Rectal smooth muscle tissue (tissue), 1 donor: ENCODE results near the gene UROD.

ENCODE experiments used
- H3K27ac ChIP-seq: one replicate; pipeline ENCODE4 v1.7.0; 2013; ENCODE audit warnings: low read depth, low read length, inconsistent platforms
- H3K27me3 ChIP-seq: one replicate; pipeline ENCODE4 v1.7.0; 2013; ENCODE audit warnings: low read length; ENCODE audit not compliant: control insufficient read depth, insufficient read depth
- H3K36me3 ChIP-seq: one replicate; pipeline ENCODE4 v1.7.0; 2013; ENCODE audit warnings: low read length; ENCODE audit not compliant: control insufficient read depth, insufficient read depth
- H3K4me1 ChIP-seq: one replicate; pipeline ENCODE4 v1.7.0; 2013; ENCODE audit warnings: low read length; ENCODE audit not compliant: control insufficient read depth, insufficient read depth
- H3K4me3 ChIP-seq: one replicate; pipeline ENCODE4 v1.7.0; 2013; ENCODE audit warnings: low read length
- H3K9ac ChIP-seq: one replicate; pipeline ENCODE4 v1.7.0; 2013; ENCODE audit warnings: low read length

UROD gene

DNA sequence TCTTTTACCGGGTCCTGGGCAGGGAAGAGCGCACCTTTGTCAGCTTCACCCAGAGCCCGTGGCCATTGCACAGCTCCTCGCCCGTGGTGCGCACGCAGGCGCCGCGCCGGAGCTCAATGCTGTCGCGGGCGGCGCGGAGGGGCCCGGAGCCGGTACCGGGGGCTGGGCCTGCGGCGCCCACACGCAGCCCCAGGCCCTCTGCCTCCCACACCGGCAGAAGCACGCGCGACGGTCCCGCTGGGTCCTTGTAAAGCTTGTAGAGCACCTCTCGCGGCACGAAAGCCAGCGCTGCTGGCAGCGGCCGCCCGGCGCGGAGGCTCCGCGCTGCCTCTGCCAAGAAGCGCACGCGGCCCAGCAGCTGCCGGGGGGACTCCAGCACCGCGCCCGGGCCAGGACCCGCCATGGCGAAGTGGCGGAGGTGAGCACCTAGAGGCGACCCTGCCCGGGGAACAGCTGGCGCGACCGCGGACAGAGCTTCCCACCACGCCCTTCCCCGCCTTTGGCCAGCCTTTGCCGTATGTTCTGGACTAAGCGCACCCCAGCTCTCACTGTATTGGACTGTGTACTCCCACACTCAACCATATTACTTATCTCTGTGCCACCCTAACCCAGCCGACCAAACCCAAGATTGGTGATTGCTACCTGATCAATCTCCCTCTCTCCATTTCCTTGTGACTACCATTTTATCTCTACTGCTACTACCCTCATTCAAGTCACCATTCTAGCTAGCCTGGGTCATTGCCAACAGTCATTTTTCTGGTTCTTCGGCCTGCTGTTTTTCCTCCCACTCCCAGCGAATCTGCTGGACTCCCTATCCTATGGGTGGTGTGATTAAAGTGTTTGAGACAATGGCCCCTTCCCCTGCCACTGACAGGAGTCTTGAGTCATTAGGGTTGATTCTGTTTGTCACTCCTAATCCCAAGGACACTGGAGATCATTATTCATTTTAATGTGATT, 921 bp upstream of the UROD start, which contains the start of gene HECTD3:
Gene HECTD3, minus strand, starts transcription at position 470 of the 957 bp plus-strand sequence. Its CDS starts 67 bp downstream, at position 403.
- peaks cover 41% of the 10 kb centered on the region for H3K36me3 ChIP-seq
- H3K4me3 ChIP-seq = peak within 1 kb of the TSS; percentile 91
- H3K9ac ChIP-seq = peak within 1 kb of the TSS; percentile 54
- H3K27ac ChIP-seq = peak within 1 kb of the TSS; percentile 84
- H3K27me3 ChIP-seq = no peaks in the 10 kb centered on the region
- H3K4me1 ChIP-seq = peaks cover 28% of the 10 kb centered on the region

DNA sequence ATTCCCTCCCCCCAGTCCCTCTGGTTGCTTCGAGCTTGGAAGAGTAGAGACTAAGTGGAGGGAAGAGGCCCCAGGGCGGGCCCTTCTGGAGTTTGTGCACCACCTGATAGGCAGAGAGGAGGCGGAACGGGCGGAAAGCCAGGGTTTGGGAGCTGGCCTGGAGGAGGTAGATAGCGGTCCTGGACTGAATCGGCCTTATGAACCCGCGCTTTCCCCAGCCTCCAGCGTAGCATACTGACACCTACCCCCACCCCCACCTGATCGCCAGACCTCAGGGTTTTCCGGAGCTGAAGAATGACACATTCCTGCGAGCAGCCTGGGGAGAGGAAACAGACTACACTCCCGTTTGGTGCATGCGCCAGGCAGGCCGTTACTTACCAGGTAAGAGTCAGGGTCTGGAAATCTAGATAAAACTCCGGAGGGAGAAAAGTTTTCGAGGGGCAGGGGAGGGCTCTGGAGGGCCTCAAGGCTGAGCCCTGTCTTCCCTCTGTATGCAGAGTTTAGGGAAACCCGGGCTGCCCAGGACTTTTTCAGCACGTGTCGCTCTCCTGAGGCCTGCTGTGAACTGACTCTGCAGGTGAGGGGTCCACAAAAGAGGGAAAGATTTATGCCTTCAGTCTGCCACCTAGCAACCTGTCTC, 705 bp downstream of the UROD start:
- Histone ChIP-seq H3K4me1 (peaks cover 28% of the 10 kb centered on the region), H3K36me3 (peaks cover 28% of the 10 kb centered on the region), H3K9ac (peak overlapping the region; percentile 54), H3K4me3 (peak overlapping the region; percentile 91), H3K27ac (peak overlapping the region; percentile 84), H3K27me3 (no peaks in the 10 kb centered on the region)

DNA sequence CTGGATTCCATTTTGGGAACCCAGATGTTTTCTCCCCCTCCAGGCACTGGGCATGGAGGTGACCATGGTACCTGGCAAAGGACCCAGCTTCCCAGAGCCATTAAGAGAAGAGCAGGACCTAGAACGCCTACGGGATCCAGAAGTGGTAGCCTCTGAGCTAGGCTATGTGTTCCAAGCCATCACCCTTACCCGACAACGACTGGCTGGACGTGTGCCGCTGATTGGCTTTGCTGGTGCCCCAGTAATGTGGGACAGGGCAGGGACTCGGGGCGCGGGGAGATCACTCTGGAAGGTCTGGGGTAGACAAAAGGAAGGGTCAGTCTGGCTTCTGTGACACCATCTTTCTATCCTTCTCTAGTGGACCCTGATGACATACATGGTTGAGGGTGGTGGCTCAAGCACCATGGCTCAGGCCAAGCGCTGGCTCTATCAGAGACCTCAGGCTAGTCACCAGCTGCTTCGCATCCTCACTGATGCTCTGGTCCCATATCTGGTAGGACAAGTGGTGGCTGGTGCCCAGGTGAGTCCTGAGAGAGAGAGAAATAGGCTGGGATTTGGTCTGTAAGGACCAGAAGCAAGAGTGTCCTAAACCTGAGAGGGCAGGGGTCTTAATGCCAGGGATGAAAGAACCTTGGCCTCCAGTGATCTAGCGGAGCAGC, 1.6 kb downstream of the UROD start:
- Histone ChIP-seq H3K4me1 (peaks cover 28% of the 10 kb centered on the region), H3K4me3 (peak overlapping the region; percentile 5)

DNA sequence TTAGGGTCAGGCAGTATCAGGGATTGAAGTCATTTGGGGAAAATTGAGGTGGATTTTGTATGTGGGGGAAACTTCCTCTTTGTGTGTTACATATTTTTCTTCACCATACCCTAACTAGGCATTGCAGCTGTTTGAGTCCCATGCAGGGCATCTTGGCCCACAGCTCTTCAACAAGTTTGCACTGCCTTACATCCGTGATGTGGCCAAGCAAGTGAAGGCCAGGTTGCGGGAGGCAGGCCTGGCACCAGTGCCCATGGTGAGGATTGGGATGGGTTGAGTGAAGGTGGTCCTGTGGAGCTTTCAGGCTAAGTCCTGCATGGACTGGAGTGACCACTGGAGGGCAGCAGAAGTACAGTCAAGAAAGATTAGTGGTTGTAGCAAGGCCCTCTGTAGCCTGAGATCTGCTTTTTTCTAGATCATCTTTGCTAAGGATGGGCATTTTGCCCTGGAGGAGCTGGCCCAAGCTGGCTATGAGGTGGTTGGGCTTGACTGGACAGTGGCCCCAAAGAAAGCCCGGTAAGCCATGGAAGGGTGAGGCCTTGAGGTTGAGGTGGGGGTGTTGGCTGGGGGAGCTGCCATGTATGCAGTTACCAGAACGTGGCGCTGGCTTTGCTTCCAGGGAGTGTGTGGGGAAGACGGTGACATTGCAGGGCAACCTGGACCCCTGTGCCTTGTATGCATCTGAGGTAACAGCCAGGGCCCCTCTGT, 2.4 kb downstream of the UROD start:
- Histone ChIP-seq H3K36me3 (peaks cover 11% of the 10 kb centered on the region), H3K4me3 (peak overlapping the region; percentile 30), H3K9ac (no peak overlapping the region), H3K4me1 (peaks cover 27% of the 10 kb centered on the region), H3K27ac (peak overlapping the region; percentile 58), H3K27me3 (no peaks in the 10 kb centered on the region)

More for the DNA sequence above, 1.6 kb downstream of the UROD start:
- Histone ChIP-seq H3K9ac (no peak overlapping the region), H3K27me3 (no peaks in the 10 kb centered on the region), H3K27ac (no peak overlapping the region), H3K36me3 (peaks cover 19% of the 10 kb centered on the region)

DNA sequence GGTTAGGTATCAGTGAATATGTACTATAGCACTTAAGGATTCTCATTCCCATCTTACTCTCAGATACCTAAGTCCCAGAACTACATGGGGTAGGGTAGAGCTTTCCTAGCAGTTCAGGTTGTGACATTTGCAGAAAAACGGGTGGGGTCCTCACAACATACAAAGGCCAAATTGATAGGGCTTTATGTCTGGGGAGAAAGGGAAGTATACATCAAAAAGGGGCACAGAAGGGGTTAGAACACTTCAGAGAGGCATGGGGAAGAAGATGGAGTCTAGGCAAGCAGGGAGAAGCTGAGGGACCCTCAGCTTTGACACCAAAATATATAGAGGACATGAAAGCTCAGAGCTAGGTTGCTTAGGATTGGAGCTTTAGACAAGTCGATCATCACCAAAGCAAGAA, 3.6 kb downstream of the UROD start:
- Histone ChIP-seq H3K27me3 (no peaks in the 10 kb centered on the region), H3K27ac (no peak overlapping the region), H3K4me1 (peaks cover 18% of the 10 kb centered on the region), H3K4me3 (no peak overlapping the region), H3K36me3 (peaks cover 10% of the 10 kb centered on the region), H3K9ac (no peak overlapping the region)

DNA sequence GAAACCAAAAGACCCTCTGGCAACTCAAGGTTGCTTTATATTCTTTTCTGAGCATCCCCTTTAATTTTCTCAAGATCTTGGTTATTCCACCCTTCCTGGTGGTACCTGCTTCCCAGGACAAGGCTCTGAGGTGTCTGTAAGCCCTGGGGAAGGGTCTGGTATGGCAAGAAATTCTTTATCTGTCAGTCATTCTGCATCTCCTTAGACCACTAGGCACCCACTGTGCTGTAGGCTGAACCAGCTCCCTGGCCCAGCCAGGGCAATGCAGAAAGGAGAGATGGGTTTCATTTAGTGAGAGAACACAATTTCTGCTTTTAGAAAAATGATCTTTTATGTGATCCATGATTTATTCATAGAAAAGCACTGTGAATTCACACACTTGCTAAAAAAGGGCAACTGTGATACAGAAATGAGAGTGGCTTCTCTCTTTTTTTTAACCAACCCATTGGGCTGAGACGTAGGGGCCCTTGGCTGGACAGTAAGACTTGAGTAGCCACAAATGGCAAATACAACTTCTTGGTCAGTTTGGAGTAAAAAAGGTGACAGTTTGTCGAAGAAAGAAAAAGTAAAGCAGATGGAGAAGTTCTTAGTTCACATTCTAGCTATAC, 4.1 kb downstream of the UROD start:
- no peak overlapping the region for H3K9ac ChIP-seq
- H3K27ac ChIP-seq = no peak overlapping the region
- H3K27me3 ChIP-seq = no peaks in the 10 kb centered on the region
- H3K4me3 ChIP-seq = no peak overlapping the region
- H3K36me3 ChIP-seq = peaks cover 10% of the 10 kb centered on the region
- H3K4me1 ChIP-seq = peaks cover 18% of the 10 kb centered on the region

DNA sequence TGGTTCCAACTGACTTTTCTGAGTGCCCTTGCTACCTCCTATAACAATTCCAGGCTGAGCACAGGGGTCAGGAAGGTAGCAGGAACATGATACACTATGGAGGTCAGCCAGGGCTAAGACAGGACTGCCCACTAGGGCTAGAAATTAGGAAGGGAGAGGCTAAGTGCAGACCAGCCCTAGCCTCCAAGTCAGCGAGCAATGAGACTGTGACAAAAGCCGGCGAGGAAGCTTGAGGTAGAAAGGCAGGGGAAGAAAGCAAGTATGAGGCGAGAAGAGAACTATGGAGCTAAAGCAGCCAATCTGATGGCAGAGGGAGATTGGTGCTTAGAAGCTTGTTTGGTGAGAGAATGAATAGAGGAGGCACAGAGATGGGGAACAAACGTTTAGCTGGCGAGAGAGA, 4.7 kb downstream of the UROD start:
- H3K27ac ChIP-seq = no peak overlapping the region
- H3K4me3 ChIP-seq = no peak overlapping the region
- H3K27me3 ChIP-seq = no peaks in the 10 kb centered on the region
- H3K36me3 ChIP-seq = peaks cover 10% of the 10 kb centered on the region
- peaks cover 13% of the 10 kb centered on the region for H3K4me1 ChIP-seq
- H3K9ac ChIP-seq = no peak overlapping the region

DNA sequence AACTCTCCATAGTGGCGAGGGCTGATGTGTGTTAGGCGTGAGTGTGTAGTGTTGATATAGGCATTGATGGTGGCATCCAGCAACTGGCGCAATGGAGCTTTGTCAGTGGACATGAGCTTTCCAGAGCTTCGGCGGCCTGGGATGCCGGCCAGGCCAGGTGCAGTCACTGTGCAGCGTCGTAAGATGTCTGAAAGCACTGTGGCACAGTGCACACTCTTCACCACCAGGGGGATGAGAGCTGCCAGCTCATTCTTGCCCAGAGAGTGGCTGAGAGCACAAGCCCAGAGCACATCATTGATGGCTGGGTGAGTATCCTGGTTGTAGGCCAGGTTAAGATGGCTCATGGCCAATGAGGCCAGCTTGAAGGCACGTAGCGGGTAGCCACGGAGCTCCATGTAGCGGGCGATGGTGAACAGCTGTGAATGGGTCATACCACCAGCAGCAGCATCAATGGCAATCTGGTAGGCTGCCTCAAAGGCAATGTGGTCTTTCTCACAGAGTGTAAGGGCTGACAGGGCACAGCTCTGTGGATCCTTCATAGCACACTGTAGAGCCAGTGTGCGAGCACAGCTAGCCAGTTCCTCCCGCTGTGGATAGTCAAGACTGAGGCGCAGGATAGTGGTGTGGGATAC, 6.7 kb downstream of the UROD start:
- H3K9ac ChIP-seq = no peak overlapping the region
- peaks cover 9% of the 10 kb centered on the region for H3K4me1 ChIP-seq
- H3K27me3 ChIP-seq = no peaks in the 10 kb centered on the region
- no peak overlapping the region for H3K27ac ChIP-seq
- peaks cover 10% of the 10 kb centered on the region for H3K36me3 ChIP-seq
- no peak overlapping the region for H3K4me3 ChIP-seq

DNA sequence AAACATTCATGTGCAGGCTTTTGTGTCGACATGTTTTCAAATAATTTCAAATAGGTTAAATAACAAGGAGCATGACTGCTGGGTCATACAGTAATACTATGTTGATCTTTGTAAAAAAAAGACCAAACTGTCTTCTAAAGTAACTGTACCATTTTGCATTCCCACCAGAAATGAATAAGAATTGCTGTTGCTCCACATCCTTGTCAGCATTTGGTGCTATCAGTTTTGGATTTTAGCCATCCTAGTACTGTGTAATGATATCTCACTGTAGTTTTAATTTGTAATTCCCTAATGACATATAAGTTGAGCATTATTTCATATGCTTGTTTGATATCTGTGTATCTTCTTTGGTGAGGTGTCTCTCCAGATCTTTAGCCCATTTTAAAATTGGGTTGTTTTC, 11.6 kb downstream of the UROD start:
- Histone ChIP-seq H3K4me1 (no peaks in the 10 kb centered on the region), H3K36me3 (no peaks in the 10 kb centered on the region), H3K27me3 (no peaks in the 10 kb centered on the region), H3K9ac (no peak overlapping the region), H3K27ac (no peak overlapping the region), H3K4me3 (no peak overlapping the region)

DNA sequence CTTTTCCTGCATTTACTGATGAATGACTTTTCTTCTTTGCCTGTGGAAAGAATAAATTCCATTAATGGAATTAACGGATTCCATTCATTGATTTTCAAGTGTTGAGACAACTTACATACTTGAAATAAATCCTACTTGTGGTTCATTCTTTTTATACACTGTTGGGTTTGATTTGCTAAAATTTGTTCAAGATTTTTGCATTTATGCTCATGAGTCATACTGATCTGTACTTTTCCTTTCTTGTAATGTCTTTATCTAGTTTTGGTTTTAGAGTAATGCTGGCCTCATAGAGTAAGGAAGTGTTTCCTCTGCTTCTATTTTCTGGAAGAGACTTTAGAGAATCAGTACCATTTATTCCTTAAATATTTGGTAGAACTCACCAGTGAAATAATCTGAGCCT, 14.4 kb downstream of the UROD start:
- Histone ChIP-seq H3K36me3 (no peaks in the 10 kb centered on the region), H3K4me3 (no peak overlapping the region), H3K4me1 (no peaks in the 10 kb centered on the region), H3K9ac (no peak overlapping the region), H3K27me3 (no peaks in the 10 kb centered on the region), H3K27ac (no peak overlapping the region)

DNA sequence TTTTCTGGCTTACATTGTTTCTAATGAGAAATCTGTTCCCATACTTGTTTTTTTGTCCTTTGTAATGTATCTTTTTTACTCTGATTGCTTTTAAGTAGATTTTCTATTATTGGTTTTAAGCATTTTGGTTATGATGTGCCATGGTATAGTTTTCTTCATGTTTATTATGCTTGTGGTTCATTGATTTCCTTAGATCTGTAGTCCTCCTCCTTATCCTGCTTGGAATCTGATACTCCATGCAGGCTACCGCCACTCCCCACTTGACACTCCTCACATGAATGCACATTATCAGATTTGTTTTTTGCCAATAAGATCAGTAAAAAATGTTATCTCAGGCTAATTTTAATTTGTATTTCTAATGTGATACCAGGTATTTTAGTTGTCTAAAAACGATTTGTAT, 20.8 kb downstream of the UROD start:
- Histone ChIP-seq H3K9ac (no peak overlapping the region), H3K4me1 (no peaks in the 10 kb centered on the region), H3K36me3 (peaks cover 4% of the 10 kb centered on the region), H3K4me3 (no peak overlapping the region), H3K27ac (no peak overlapping the region), H3K27me3 (no peaks in the 10 kb centered on the region)
